ENCODE data around the gene DYNC2LI1. TPM values are rescaled to one million over a fixed set of nuclear protein-coding genes. Genes with fewer than 3 reads are reported as not detected.

Gene DYNC2LI1
- polyA plus RNA-seq, 1 donor (not counting 4 experiments of a cell fraction or from before 2014, with no cell fraction given) = 29.9 TPM

DNA sequence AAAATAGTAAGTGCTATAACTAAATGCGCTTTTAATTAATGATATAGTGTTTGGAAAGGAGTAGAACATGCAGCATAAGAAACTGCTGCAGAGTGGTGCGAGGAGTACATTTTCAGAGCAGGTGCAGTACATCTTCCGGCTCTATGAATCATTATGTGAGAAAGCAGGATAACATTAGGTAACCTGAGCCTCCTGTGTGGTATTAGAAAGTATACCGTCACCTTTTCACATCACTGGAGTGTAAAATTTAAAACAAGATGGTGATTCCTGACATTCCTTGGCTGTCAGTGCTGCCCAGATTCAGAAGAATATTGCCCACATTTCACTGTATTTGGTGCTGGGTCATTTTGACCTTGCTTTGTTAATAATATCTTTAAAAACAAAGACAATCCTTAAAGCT lies 7.8 kb upstream of the DYNC2LI1 start:
- no peak overlapping the region for H3K27ac ChIP-seq (ENCODE audit: control insufficient read depth, insufficient read depth, low read length)
- H3K9me3 ChIP-seq (ENCODE audit: control insufficient read depth, low read depth, low read length) = no peaks in the 10 kb centered on the region
- H2AFZ ChIP-seq (ENCODE audit: control insufficient read depth, low read length) = no peak overlapping the region
- H3K36me3 ChIP-seq (ENCODE audit: control insufficient read depth in 2 of 2, extremely low read depth in 1 of 2, insufficient read depth in 2 of 2, low read length in 2 of 2) = no peaks in the 10 kb centered on the region
- H3K9ac ChIP-seq (ENCODE audit: control insufficient read depth, extremely low read depth, insufficient read depth, low read length) = no peak overlapping the region
- no peak overlapping the region for H3K4me3 ChIP-seq (ENCODE audit: control insufficient read depth in 2 of 3, extremely low read depth in 1 of 3, insufficient read depth in 2 of 3, low read depth in 1 of 3, low read length in 3 of 3)
- FAIRE-seq (no peak), DNase-seq (ENCODE audit: low read depth, low spot score) (no peak)
- no peak for TF ChIP-seq EZH2 (IDR thresholded peaks at IDR 0.05; ENCODE audit: low read length)
- TF ChIP-seq, protein P1, sequence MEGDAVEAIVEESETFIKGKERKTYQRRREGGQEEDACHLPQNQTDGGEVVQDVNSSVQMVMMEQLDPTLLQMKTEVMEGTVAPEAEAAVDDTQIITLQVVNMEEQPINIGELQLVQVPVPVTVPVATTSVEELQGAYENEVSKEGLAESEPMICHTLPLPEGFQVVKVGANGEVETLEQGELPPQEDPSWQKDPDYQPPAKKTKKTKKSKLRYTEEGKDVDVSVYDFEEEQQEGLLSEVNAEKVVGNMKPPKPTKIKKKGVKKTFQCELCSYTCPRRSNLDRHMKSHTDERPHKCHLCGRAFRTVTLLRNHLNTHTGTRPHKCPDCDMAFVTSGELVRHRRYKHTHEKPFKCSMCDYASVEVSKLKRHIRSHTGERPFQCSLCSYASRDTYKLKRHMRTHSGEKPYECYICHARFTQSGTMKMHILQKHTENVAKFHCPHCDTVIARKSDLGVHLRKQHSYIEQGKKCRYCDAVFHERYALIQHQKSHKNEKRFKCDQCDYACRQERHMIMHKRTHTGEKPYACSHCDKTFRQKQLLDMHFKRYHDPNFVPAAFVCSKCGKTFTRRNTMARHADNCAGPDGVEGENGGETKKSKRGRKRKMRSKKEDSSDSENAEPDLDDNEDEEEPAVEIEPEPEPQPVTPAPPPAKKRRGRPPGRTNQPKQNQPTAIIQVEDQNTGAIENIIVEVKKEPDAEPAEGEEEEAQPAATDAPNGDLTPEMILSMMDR (optimal IDR thresholded peaks at IDR 0.05 in 1 of 3, IDR thresholded peaks at IDR 0.05 in 1 of 3, conservative IDR thresholded peaks at IDR 0.05 in 1 of 3; ENCODE audit: extremely low read depth in 1 of 3, insufficient read depth in 2 of 3, low read length in 3 of 3) = no peak
- H3K4me2 ChIP-seq (ENCODE audit: control insufficient read depth, extremely low read depth, insufficient read depth, low read depth, low read length) = no peak overlapping the region
- H3K79me2 ChIP-seq (ENCODE audit: control insufficient read depth, insufficient read depth, low read length) = no peaks in the 10 kb centered on the region
- peaks cover 3% of the 10 kb centered on the region for H3K4me1 ChIP-seq (ENCODE audit: control insufficient read depth, extremely low read depth, insufficient read depth, low read length)
- dilution Hi-C loops (cut with MboI; ENCODE audit: extremely low pct_ligation_motif_present, low sequenced_read_pairs) = no loop called here
- H3K27me3 ChIP-seq (ENCODE audit: control insufficient read depth, extremely low read depth, insufficient read depth, low read length) = no peaks in the 10 kb centered on the region
- H3K9me1 ChIP-seq (ENCODE audit: control insufficient read depth, extremely low read depth, insufficient read depth, low read length) = no peaks in the 10 kb centered on the region
- H4K20me1 ChIP-seq (ENCODE audit: control insufficient read depth, extremely low read depth, insufficient read depth, low read length) = no peaks in the 10 kb centered on the region

DNA sequence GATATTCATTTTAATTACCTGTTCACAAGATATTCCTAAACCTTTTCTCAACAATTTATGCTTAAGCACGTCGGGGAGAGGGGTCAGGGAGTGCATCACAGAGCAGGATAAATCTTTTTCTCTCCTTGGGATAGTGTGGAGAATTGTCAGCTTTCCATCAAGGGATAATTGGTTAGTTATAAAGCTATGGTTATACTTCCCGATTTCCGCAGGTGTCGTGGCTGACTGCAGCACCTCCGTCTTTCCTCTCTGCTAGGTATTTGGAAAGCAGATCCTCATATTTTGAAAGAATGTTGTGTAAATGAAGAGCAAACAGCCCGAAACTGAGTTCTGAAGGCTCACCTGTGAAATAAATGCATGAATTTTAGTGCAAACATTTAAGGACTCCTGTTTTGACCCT lies 778 bp downstream of the DYNC2LI1 start:
- dilution Hi-C loops (cut with MboI; ENCODE audit: extremely low pct_ligation_motif_present, low sequenced_read_pairs) = no loop called here
- peak overlapping the region; percentile 92 for H3K27ac ChIP-seq (ENCODE audit: control insufficient read depth, insufficient read depth, low read length)
- DNase-seq (ENCODE audit: low read depth, low spot score) = no peak

More for the DNA sequence above, 778 bp downstream of the DYNC2LI1 start:
- H3K27me3 ChIP-seq (ENCODE audit: control insufficient read depth, extremely low read depth, insufficient read depth, low read length) = no peaks in the 10 kb centered on the region
- no peak for TF ChIP-seq EZH2 (IDR thresholded peaks at IDR 0.05; ENCODE audit: low read length)
- TF ChIP-seq, protein P1 (optimal IDR thresholded peaks at IDR 0.05 in 1 of 3, IDR thresholded peaks at IDR 0.05 in 1 of 3, conservative IDR thresholded peaks at IDR 0.05 in 1 of 3; ENCODE audit: extremely low read depth in 1 of 3, insufficient read depth in 2 of 3, low read length in 3 of 3) = no peak
- peak overlapping the region; percentile 86 for H3K9ac ChIP-seq (ENCODE audit: control insufficient read depth, extremely low read depth, insufficient read depth, low read length)
- no peaks in the 10 kb centered on the region for H4K20me1 ChIP-seq (ENCODE audit: control insufficient read depth, extremely low read depth, insufficient read depth, low read length)
- H3K4me3 ChIP-seq (ENCODE audit: control insufficient read depth in 2 of 3, extremely low read depth in 1 of 3, insufficient read depth in 2 of 3, low read depth in 1 of 3, low read length in 3 of 3) = peak overlapping the region; percentile 63 to 99 (median 94)
- H3K9me1 ChIP-seq (ENCODE audit: control insufficient read depth, extremely low read depth, insufficient read depth, low read length) = no peaks in the 10 kb centered on the region
- peaks cover 2% of the 10 kb centered on the region for H3K79me2 ChIP-seq (ENCODE audit: control insufficient read depth, insufficient read depth, low read length)
- H3K9me3 ChIP-seq (ENCODE audit: control insufficient read depth, low read depth, low read length) = no peaks in the 10 kb centered on the region
- H2AFZ ChIP-seq (ENCODE audit: control insufficient read depth, low read length) = peak overlapping the region; percentile 100
- FAIRE-seq = no peak
- H3K4me1 ChIP-seq (ENCODE audit: control insufficient read depth, extremely low read depth, insufficient read depth, low read length) = no peaks in the 10 kb centered on the region
- H3K4me2 ChIP-seq (ENCODE audit: control insufficient read depth, extremely low read depth, insufficient read depth, low read depth, low read length) = peak overlapping the region; percentile 95
- peaks cover 1 to 4% of the 10 kb centered on the region in 2 experiments for H3K36me3 ChIP-seq (ENCODE audit: control insufficient read depth in 2 of 2, extremely low read depth in 1 of 2, insufficient read depth in 2 of 2, low read length in 2 of 2)
